VCaP (cell line): ENCODE data around the gene SLX9.
A peak's percentile ranks its signal among the peaks of the same experiment; 100 is the strongest.

Experiments
- H3K27ac ChIP-seq: fragments of 450-650 bp; 2 replicates; pipeline ENCODE4 v1.5.1; 2017
- TF ChIP-seq, protein P1 (sequence below): fragments of 450-650 bp; conservative IDR thresholded peaks from 2 replicates; pipeline ENCODE4 v1.5.1; 2017; ENCODE audit warnings: mild to moderate bottlenecking, moderate library complexity

The SLX9 gene

DNA sequence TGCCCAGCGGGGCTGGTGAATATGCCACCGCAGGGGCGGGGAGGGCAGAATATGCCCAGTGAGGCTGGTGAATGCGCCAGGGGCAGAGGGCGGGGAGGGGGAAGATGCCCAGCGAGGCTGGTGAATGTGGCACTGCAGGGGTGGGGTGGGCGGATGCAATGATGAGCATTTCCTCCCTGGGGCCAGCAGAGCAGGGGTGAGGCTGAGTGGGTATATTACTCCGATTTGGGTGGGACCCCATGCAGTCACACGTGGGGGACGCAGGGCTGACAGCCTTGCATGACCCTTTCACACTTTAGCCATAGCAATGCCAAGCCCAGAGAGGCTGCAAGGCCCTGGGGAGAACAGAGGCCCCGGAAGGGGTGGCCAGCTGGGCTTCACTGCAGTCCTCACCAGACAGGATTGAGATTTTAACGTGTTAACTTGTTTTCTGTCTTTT is 9.3 kb upstream of the SLX9 start:
- H3K27ac ChIP-seq, result no peak overlapping the region
- TF ChIP-seq, protein P1, sequence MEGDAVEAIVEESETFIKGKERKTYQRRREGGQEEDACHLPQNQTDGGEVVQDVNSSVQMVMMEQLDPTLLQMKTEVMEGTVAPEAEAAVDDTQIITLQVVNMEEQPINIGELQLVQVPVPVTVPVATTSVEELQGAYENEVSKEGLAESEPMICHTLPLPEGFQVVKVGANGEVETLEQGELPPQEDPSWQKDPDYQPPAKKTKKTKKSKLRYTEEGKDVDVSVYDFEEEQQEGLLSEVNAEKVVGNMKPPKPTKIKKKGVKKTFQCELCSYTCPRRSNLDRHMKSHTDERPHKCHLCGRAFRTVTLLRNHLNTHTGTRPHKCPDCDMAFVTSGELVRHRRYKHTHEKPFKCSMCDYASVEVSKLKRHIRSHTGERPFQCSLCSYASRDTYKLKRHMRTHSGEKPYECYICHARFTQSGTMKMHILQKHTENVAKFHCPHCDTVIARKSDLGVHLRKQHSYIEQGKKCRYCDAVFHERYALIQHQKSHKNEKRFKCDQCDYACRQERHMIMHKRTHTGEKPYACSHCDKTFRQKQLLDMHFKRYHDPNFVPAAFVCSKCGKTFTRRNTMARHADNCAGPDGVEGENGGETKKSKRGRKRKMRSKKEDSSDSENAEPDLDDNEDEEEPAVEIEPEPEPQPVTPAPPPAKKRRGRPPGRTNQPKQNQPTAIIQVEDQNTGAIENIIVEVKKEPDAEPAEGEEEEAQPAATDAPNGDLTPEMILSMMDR, result no peak

DNA sequence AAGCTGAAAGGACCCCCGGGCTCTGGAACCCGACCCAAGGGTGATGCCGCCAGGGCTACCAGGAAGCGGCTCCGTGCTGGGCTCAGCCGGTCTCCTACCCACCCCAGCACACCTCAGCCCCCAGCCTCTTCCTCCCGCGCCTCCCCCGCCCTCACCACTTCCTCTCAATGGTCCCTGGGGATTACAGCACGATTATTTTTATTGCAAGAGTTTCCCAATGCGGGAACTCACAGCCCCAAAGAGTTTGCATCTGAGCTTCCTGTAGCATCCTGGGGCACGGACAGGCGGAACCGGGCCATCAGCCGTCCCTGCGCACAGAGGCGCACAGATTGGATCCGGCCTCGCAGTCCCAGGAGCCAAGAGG is 8.7 kb upstream of the SLX9 start:
- TF ChIP-seq, protein P1, result no peak
- peak overlapping the region; percentile 54; the same call in 1 of the 2 replicates for H3K27ac ChIP-seq

DNA sequence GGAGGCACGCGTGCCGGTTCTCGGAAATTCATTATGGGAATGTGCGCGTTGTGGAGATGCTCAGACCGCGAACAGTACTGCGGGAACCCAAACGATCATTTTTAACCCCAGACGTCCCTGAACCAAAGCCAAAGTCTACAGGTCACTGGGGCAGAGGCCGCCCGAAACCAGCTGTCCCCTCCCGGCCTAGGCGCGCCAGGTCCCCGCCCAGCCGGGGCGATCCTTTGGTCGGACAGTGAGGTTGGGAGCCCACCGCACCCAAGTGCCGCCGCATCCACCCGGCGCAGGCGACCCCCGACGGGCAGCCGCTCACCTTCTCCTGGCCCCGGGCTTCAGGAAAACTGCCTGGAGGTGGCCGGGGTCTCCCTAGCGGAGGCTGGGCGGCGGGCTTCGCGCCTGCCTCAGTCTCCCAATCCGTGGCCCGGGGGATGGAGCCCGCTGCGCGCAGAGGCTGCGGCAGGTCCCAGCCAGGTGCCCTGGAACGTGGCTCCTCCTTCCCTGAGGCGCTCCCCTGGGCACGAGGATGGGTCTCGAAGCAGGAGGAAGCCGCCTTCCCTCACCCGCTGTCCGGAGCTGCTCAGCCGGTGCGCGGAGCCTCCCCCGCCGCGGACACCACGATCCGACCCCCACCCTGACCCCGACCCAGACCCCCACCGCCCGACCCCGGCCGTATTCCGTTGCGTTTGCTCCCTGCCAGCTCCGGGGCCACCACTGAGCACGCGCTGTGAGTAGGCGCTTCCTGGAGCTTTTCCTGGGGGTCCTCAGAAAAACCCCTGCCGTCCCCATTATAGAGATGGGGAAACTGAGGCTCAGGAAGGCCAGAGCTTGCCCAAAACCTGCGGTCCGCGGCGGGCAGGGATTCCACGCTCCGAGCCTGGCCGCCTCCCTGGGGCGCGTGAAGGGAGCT is 8.1 kb upstream of the SLX9 start:
- peak overlapping the region; percentile 54; the same call in 1 of the 2 replicates for H3K27ac ChIP-seq
- TF ChIP-seq, protein P1, result no peak

- peak overlapping the region; percentile 54; the same call in 1 of the 2 replicates for H3K27ac ChIP-seq
- TF ChIP-seq, protein P1, result peak; percentile 83
Observed at GRCh38 chr21:44932408-44933181, 7.2 kb upstream of the SLX9 start.

DNA sequence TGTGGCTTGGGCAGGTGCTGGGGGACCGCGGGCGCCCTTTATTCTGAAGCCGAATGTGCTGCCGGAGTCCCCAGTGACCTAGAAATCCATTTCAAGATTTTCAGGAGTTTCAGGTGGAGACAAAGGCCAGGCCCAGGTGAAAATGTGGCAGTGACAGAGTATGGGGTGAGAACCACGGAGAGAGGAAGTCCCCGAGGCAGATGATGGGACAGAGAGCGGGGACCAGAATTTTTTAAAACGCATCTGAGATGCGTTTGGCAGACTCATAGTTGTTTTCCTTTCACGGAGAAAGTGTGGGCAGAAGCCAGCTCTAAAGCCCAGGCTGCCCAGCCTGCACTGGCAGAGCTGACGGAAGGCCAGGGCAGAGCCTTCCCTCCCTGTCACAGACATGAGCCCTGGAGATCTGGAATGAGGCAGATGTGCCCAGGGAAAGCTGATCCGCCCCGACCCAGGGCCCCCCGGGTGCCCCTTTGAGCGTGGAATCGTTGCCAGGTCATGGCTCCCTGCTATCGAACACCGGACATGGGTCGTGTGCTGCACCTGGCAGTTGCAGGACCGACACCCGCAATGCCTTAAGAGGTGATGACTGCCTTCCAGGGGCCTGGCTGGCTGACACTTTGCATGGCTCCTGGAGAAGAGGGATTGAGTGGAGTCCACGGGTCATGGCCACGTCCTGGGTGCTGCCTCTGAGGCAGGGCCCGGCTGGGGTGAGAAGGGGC is 6.5 kb upstream of the SLX9 start:
- TF ChIP-seq, protein P1, result no peak
- no peak overlapping the region for H3K27ac ChIP-seq

DNA sequence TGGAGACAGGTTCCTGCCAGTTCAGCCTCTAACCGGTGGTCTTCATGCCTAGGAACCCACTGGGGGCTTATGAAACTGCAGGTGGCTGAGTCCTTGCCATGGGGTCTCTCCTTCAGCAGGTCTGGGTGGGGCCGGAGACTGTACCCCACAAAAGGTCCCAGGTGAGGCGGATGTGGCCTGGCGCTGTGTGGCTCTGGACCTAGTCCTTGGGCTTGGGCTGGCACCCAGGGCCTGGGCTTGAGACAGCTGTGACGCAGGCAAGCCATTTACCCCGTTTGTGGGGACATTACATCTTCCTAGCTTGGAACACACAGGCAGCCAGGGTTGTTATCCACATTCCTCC is 5.9 kb upstream of the SLX9 start:
- TF ChIP-seq, protein P1, result no peak
- no peak overlapping the region for H3K27ac ChIP-seq

DNA sequence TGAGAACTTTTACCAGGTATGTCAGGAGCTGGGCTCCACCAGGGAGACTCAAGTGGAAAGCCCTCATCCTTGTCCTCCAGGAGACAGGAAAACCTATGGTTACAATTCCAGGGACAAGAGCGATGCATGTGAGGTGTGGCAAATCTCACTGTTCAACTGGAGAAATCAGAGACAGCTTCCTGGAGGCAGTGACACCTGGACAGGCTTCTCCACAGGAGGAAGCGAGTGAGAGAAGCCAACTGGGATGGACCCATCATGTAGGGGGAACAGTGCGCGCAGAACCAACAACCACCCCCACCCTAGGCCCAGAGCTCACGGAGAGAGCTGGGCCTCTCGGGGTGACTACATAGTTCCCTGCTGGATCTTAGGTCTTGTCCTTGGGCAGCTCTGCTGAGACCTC is 5.6 kb upstream of the SLX9 start:
- H3K27ac ChIP-seq, result no peak overlapping the region
- TF ChIP-seq, protein P1, result no peak
